PC-3 (cell line): ENCODE results near the gene LRRC37A3. TPM values are rescaled to one million over a fixed set of nuclear protein-coding genes. Genes with fewer than 3 reads are reported as not detected.
"Not testable (repeated sequence)": the region's sequence is repeated elsewhere in the genome, so short reads cannot be mapped to it uniquely, and the experiment has no call there.

ENCODE experiments used
- ATAC-seq: fragments of 200-7000 bp; cut with Tn5 transposase; 2 replicates; pipeline ENCODE4 v1.9.1; 2020; ENCODE audit warnings: mild to moderate bottlenecking, moderate library complexity
- BruUV-seq: library from RNA; stranded (reverse); fragments of 400-500 nt; replicated peaks from 2 replicates; lab custom pipeline; 2021; lab: Mats Ljungman, UMichigan
- CTCF ChIA-PET: fragments of 300-600 bp; sonication (Branson Sonifier 250); formaldehyde crosslinking; loops from one replicate; lab custom pipeline; 2022; ENCODE audit warnings: antibody characterized with exemption; lab: Charles Lee
- POLR2A ChIA-PET: fragments of 300-600 bp; sonication (Branson Sonifier 250); formaldehyde crosslinking; loops from one replicate; lab custom pipeline; 2022; ENCODE audit warnings: antibody characterized with exemption; ENCODE audit not compliant: unreplicated experiment; lab: Charles Lee
- DNase-seq: peaks from one replicate; pipeline ENCODE4 v3.0.0-alpha.2; 2015
- H2AFZ ChIP-seq: fragments of 300-600 bp; sonication (generic); 2 replicates; pipeline ENCODE4 v1.6.0; 2016; ENCODE audit warnings: antibody characterized with exemption, low read length
- H3F3A ChIP-seq: fragments of 300-600 bp; sonication (generic); one replicate; pipeline ENCODE4 v1.6.0; 2017; ENCODE audit warnings: antibody characterized with exemption, low read length, control low read depth, mild to moderate bottlenecking; ENCODE audit not compliant: unreplicated experiment
- H3K27ac ChIP-seq: fragments of 300-600 bp; sonication (generic); 2 replicates; pipeline ENCODE4 v1.5.1; 2016; ENCODE audit warnings: mild to moderate bottlenecking, low read length
- H3K27me3 ChIP-seq: fragments of 300-600 bp; sonication (generic); 2 replicates; pipeline ENCODE4 v1.6.1; 2016; ENCODE audit warnings: low read length, mixed read lengths
- H3K36me3 ChIP-seq: fragments of 300-600 bp; sonication (generic); 2 replicates; pipeline ENCODE4 v1.6.1; 2016; ENCODE audit warnings: low read depth, mixed run types, low read length, mixed read lengths
- H3K4me1 ChIP-seq: fragments of 300-600 bp; sonication (generic); 2 replicates; pipeline ENCODE4 v1.5.1; 2016; ENCODE audit warnings: low read length; ENCODE audit not compliant: insufficient read depth
- H3K4me2 ChIP-seq: fragments of 300-600 bp; sonication (generic); 2 replicates; pipeline ENCODE4 v1.6.0; 2016; ENCODE audit warnings: low read length
- H3K4me3 ChIP-seq: fragments of 300-600 bp; sonication (generic); 2 replicates; pipeline ENCODE4 v1.5.1; 2016; ENCODE audit warnings: mild to moderate bottlenecking, low read length, mixed read lengths
- H3K79me2 ChIP-seq: fragments of 300-600 bp; sonication (generic); 2 replicates; pipeline ENCODE4 v1.6.1; 2017; ENCODE audit warnings: low read length, mixed read lengths
- H3K9ac ChIP-seq: fragments of 300-600 bp; sonication (generic); 2 replicates; pipeline ENCODE4 v1.6.0; 2016; ENCODE audit warnings: mild to moderate bottlenecking, low read length
- H3K9me2 ChIP-seq: fragments of 300-600 bp; sonication (generic); replicated peaks from 2 replicates; pipeline ENCODE4 v1.6.1; 2016; ENCODE audit warnings: mixed run types, low read length, mixed read lengths
- H3K9me3 ChIP-seq: fragments of 300-600 bp; sonication (generic); 2 replicates; pipeline ENCODE4 v1.6.1; 2016; ENCODE audit warnings: low read length, mixed read lengths
- H4K20me1 ChIP-seq: fragments of 300-600 bp; sonication (generic); 2 replicates; pipeline ENCODE4 v1.6.1; 2016; ENCODE audit warnings: low read length, mixed read lengths
- intact Hi-C: fragments of 100-400 bp; cut with micrococcal nuclease; formaldehyde crosslinking; loops from 2 replicates; pipeline ENCODE4 v1.9.0; 2023
- total RNA-seq: library from RNA; depleted of rRNA; stranded (reverse); fragments of >200 nt; gene quantifications from 2 replicates; pipeline ENCODE4 v1.2.3, GENCODE V29; 2014

The LRRC37A3 gene
- total RNA-seq, 1 experiment from 2014 or later, result 7.1 TPM

DNA sequence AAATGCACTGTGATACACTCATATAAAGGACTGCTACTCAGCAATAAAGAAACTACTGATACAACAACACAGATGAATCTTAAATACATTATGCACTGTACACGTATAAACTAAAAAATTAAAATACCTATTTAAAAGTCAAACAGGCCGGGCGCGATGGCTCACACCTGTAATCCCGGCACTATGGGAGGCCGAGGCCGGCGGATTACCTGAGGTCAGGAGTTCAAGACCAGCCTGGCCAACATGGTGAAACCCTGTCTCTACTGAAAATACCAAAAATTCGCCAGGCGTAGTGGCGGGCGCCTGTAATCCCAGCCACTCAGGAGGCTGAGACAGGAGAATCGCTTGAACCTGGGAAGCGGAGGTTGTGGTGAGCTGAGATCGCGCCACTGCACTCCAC lies 1.7 kb downstream of the LRRC37A3 start:
- H3K9me2 ChIP-seq, H3K9me3 ChIP-seq, BruUV-seq, H3K9ac ChIP-seq, H3K36me3 ChIP-seq, H3F3A ChIP-seq, H3K4me2 ChIP-seq, H3K4me3 ChIP-seq, H3K4me1 ChIP-seq, H3K27ac ChIP-seq, H2AFZ ChIP-seq, H3K27me3 ChIP-seq, POLR2A ChIA-PET, H4K20me1 ChIP-seq, DNase-seq, H3K79me2 ChIP-seq, CTCF ChIA-PET, ATAC-seq: not testable (repeated sequence)
- intact Hi-C loops, result loop anchor here (5.0 kb wide), 1 partner anchor 140 kb away; no protein-coding TSS in a partner anchor

DNA sequence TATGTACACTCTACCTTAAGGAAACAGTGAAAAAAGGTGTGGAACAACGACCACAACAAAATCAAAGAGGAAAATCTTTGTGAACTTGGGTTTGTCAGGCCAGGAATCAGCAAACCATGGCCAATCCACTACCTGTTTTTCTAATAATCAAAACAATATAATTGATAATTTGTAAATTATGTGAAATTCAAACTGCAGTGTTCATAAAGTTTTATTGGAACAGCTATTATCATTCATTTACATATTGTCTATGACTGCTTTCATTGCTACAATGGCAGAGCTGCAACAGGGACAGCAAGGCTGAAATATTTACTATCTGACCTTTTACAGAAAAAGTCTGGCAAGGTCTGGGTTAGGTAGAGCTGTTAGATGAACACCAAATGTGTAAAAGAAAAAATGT lies 4.0 kb downstream of the LRRC37A3 start:
- ATAC-seq, DNase-seq, BruUV-seq, H3K4me2 ChIP-seq, H3K27me3 ChIP-seq, CTCF ChIA-PET, H3K9me2 ChIP-seq, H2AFZ ChIP-seq, POLR2A ChIA-PET, H4K20me1 ChIP-seq, H3K4me3 ChIP-seq, H3K79me2 ChIP-seq, H3K9ac ChIP-seq, H3K9me3 ChIP-seq, H3K27ac ChIP-seq, H3F3A ChIP-seq, H3K4me1 ChIP-seq, H3K36me3 ChIP-seq: not testable (repeated sequence)
- intact Hi-C loops, result loop anchor here (5.0 kb wide), 1 partner anchor 138 kb away; no protein-coding TSS in a partner anchor

DNA sequence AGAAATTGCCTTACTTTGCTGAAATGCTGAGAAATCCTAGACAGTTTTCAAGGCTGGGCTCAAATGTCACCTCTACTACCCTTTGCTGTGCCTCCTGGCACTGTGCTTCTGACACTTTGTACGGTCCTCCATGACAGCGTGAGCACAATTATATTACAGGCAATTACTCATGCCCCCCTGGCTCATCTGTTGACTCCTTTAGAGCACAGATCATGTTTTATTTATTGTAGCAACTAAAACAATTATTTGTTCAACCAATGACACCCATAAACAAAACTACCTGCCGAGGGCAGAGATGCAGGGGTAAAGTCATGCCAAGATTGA lies 9.1 kb downstream of the LRRC37A3 start:
- H3K4me1 ChIP-seq, H4K20me1 ChIP-seq, H3K27me3 ChIP-seq, H2AFZ ChIP-seq, H3F3A ChIP-seq, H3K4me2 ChIP-seq, BruUV-seq, H3K79me2 ChIP-seq, H3K9me3 ChIP-seq, H3K9ac ChIP-seq, H3K36me3 ChIP-seq, POLR2A ChIA-PET, H3K9me2 ChIP-seq, H3K27ac ChIP-seq, intact Hi-C loops, DNase-seq, ATAC-seq, CTCF ChIA-PET, H3K4me3 ChIP-seq: not testable (repeated sequence)

DNA sequence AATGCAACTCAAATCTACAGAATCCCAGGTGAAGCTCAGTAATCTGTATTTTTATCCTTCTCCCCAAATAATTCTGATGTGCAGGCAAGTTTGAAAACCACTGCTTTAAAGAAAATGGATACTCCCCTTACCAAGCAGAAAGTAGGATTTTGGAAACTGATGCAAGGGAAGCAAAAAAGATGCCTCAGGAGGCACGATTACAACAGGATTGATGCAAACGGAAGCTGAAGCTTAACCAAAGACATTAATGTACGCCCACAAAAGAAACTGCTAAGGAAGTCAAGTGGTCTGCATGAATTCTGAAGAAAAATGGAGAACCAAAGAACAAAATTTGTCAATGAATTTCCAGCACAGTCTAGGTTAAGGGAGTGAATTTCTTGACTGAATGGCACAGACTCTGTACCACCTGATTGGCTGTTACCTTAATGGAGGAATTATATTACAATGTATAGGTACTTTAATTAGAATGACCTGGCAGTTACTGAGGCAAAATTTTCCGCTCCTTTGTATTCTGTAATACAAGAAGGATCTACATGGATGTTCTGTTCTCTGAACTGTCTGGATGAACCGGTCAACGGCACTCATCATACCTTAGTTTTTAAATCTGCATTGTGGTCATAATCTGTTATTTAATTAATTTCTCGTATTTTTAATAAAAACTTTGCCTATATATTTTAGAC lies 9.6 kb downstream of the LRRC37A3 start:
- ATAC-seq, H3K36me3 ChIP-seq, DNase-seq, H2AFZ ChIP-seq, H3K4me1 ChIP-seq, H3K27me3 ChIP-seq, H3K9me2 ChIP-seq, H3K4me2 ChIP-seq, CTCF ChIA-PET, H3F3A ChIP-seq, H3K27ac ChIP-seq, H3K9ac ChIP-seq, H3K4me3 ChIP-seq, intact Hi-C loops, H3K9me3 ChIP-seq, BruUV-seq, H3K79me2 ChIP-seq, H4K20me1 ChIP-seq, POLR2A ChIA-PET: not testable (repeated sequence)

DNA sequence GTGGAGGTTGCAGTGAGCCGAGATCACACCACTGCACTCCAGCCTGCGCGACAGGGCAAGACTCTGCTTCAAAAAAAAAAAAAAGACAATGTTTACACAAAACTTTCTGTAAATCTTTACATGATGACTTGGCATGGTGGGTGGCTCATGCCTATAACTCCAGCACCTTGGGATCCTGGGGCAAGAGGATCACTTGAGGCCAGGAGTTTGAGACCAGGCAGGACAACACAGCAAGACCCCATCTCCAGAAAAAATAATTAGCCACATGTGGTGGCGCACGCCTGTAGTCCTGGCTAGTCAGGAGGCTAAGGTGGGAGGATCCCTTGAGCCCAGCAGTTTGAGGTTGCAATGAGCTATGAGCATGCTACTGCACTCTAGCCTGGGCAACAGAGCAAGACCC lies 15.2 kb downstream of the LRRC37A3 start:
- H3K9me2 ChIP-seq, H3K36me3 ChIP-seq, H3K4me1 ChIP-seq, BruUV-seq, H3K9ac ChIP-seq, H3K4me2 ChIP-seq, H4K20me1 ChIP-seq, H3K27me3 ChIP-seq, DNase-seq, H3K9me3 ChIP-seq, ATAC-seq, H3K4me3 ChIP-seq, H2AFZ ChIP-seq, CTCF ChIA-PET, H3F3A ChIP-seq, POLR2A ChIA-PET, H3K27ac ChIP-seq, intact Hi-C loops, H3K79me2 ChIP-seq: not testable (repeated sequence)

DNA sequence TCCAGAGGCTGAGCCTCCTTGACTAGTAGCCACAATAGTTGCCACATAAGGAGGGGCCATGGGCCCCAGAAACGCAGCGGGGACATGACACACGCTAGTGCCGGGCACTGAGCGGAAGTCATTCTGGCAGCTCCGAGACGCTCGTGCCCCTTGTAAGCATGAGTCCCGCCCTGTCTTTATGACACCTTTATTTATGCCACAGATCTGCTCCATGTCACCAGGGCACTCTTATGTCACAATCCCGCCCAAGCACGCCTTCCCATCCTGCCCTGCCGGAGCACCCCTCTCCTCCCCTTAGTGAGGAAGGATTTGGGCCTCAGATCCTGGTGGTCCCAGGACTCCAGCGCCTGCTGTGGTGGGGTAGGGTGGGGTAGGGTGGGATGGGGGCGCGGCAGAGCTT lies 22.1 kb downstream of the LRRC37A3 start:
- DNase-seq, POLR2A ChIA-PET, H3K9me2 ChIP-seq, ATAC-seq, H3K27me3 ChIP-seq, H3K9ac ChIP-seq, intact Hi-C loops, H3K36me3 ChIP-seq, BruUV-seq, H3K79me2 ChIP-seq, CTCF ChIA-PET, H2AFZ ChIP-seq, H3F3A ChIP-seq, H3K4me3 ChIP-seq, H3K9me3 ChIP-seq, H3K27ac ChIP-seq, H4K20me1 ChIP-seq, H3K4me1 ChIP-seq, H3K4me2 ChIP-seq: not testable (repeated sequence)

DNA sequence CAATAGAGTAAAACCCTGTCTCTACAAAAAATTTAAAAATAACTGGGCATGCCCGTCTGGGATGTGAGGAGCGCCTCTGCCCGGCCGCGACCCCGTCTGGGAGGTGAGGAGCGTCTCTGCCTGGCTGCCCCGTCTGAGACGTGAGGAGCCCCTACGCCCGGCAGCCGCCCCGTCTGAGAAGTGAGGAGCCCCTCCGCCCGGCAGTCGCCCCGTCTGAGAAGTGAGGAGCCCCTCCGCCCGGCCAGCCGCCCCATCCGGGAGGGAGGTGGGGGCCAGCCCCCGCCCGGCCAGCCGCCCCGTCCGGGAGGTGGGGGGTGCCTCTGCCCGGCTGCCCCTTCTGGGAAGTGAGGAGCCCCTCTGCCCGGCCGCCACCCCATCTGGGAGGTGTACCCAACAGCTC lies 45.1 kb downstream of the LRRC37A3 start:
- H3K4me3 ChIP-seq, H2AFZ ChIP-seq, H3K9ac ChIP-seq, H3K4me2 ChIP-seq, H3K27me3 ChIP-seq, H4K20me1 ChIP-seq, H3K4me1 ChIP-seq, H3K36me3 ChIP-seq, ATAC-seq, BruUV-seq, CTCF ChIA-PET, H3K9me3 ChIP-seq, H3F3A ChIP-seq, H3K27ac ChIP-seq, intact Hi-C loops, POLR2A ChIA-PET, DNase-seq, H3K9me2 ChIP-seq, H3K79me2 ChIP-seq: not testable (repeated sequence)
